HG03354 (cell line): Measurements from ENCODE around the gene KRTAP7-1.

ENCODE experiments used
- ATAC-seq: cut with Tn5 transposase; IDR thresholded peaks from one replicate; pipeline ENCODE4 v1.9.1; 2021; ENCODE audit warnings: mild to moderate bottlenecking; ENCODE audit not compliant: unreplicated experiment, poor library complexity, severe bottlenecking

The KRTAP7-1 gene

GRCh38 chr21:30829659-30830058 lies at the start of gene KRTAP7-1:
KRTAP7-1 (minus strand) TSS chr21:30829759; CDS start chr21:30829698, 61 bp downstream.
- no peak for ATAC-seq

- no peak for ATAC-seq
Measured at GRCh38 chr21:30874526-30874925, 45.0 kb upstream of the KRTAP7-1 start.

- no peak for ATAC-seq
Measured at GRCh38 chr21:30847627-30848500, 18.3 kb upstream of the KRTAP7-1 start.

GRCh38 chr21:30842990-30843389 lies 13.4 kb upstream of the KRTAP7-1 start:
- no peak for ATAC-seq

- no peak for ATAC-seq
Measured at GRCh38 chr21:30839304-30839703, 9.7 kb upstream of the KRTAP7-1 start.

- no peak for ATAC-seq
Measured at GRCh38 chr21:30838536-30838935, 9.0 kb upstream of the KRTAP7-1 start.

GRCh38 chr21:30831194-30831765 lies 1.7 kb upstream of the KRTAP7-1 start:
- no peak for ATAC-seq

- no peak for ATAC-seq
Measured at GRCh38 chr21:30818837-30819610, 10.5 kb downstream of the KRTAP7-1 start.

GRCh38 chr21:30813174-30813573 lies 16.4 kb downstream of the KRTAP7-1 start, which contains the start of gene KRTAP8-1:
KRTAP8-1 (minus strand) TSS chr21:30813274; CDS start chr21:30813220, 54 bp downstream.
- no peak for ATAC-seq

- ATAC-seq: no peak
Measured at GRCh38 chr21:30800605-30801004, 29.0 kb downstream of the KRTAP7-1 start.

GRCh38 chr21:30793581-30794314 lies 35.8 kb downstream of the KRTAP7-1 start:
- ATAC-seq: no peak

GRCh38 chr21:30779249-30779648 lies 50.3 kb downstream of the KRTAP7-1 start:
- ATAC-seq: no peak
